H1 (cell line): ENCODE data around the gene MIEN1. TPM values are rescaled to one million over a fixed set of nuclear protein-coding genes. Genes with fewer than 3 reads are reported as not detected.

Experiments used
- CTCF ChIA-PET: fragments of 300-600 bp; sonication (Branson Sonifier 250); formaldehyde crosslinking; loops from one replicate; lab custom pipeline; 2021; ENCODE audit not compliant: partially characterized antibody; lab: Charles Lee
- POLR2A ChIA-PET: fragments of 300-600 bp; sonication (Branson Sonifier 250); formaldehyde crosslinking; loops from one replicate; lab custom pipeline; 2021; ENCODE audit warnings: inconsistent platforms; ENCODE audit not compliant: partially characterized antibody; lab: Charles Lee
- DNase-seq, 2 experiments: peaks; one replicate each; pipeline versions ENCODE4 v3.0.0 to v3.0.0-alpha.2; 2010 to 2022; ENCODE audit warnings: low spot score in 2 of 2, low read depth in 1 of 2, mixed read lengths in 1 of 2
- FAIRE-seq: peaks from 2 replicates; lab custom pipeline; 2011; peaks lifted over from hg19 to GRCh38; lab: Jason Lieb, UNC
- H2AFZ ChIP-seq: 2 replicates; pipeline ENCODE4 v1.8.1; 2012; ENCODE audit warnings: low read length, inconsistent platforms
- H2AK5ac ChIP-seq: 2 replicates; pipeline ENCODE4 v1.6.1; 2013; ENCODE audit warnings: low read depth, low read length
- H2BK120ac ChIP-seq: replicated peaks from 2 replicates; pipeline ENCODE3; 2013; ENCODE audit warnings: low read depth, low read length, inconsistent platforms
- H2BK12ac ChIP-seq: 2 replicates; pipeline ENCODE4 v1.6.1; 2013; ENCODE audit warnings: low read depth, low read length
- H2BK15ac ChIP-seq: 2 replicates; pipeline ENCODE4 v1.6.1; 2013; ENCODE audit warnings: low read length
- H2BK20ac ChIP-seq: 2 replicates; pipeline ENCODE4 v1.6.1; 2013; ENCODE audit warnings: low read length
- H2BK5ac ChIP-seq: 2 replicates; pipeline ENCODE4 v1.6.1; 2013; ENCODE audit warnings: low read depth, low read length
- H3K14ac ChIP-seq: 2 replicates; pipeline ENCODE4 v1.6.1; 2013; ENCODE audit warnings: inconsistent platforms; ENCODE audit not compliant: insufficient read length
- H3K18ac ChIP-seq: 2 replicates; pipeline ENCODE4 v1.6.1; 2013; ENCODE audit warnings: low read length; ENCODE audit errors: extremely low read depth
- H3K23ac ChIP-seq: 2 replicates; pipeline ENCODE4 v1.6.1; 2013; ENCODE audit warnings: inconsistent platforms; ENCODE audit not compliant: insufficient read length
- H3K23me2 ChIP-seq: 2 replicates; pipeline ENCODE4 v1.6.1; 2013; ENCODE audit warnings: low read depth, low read length
- H3K27ac ChIP-seq: 2 replicates; pipeline ENCODE4 v1.6.1; 2011; ENCODE audit warnings: low read depth, low read length, inconsistent platforms
- H3K27me3 ChIP-seq, 4 experiments: replicated peaks in 1 of 4; 1 replicate in 1 of 4; 2 replicates in 3 of 4; pipeline versions ENCODE4 v1.6.1 to v1.8.1; 2011 to 2013; ENCODE audit warnings: low read length in 3 of 4, mild to moderate bottlenecking in 3 of 4, inconsistent platforms in 2 of 4, mixed read lengths in 2 of 4, moderate library complexity in 1 of 4; ENCODE audit not compliant: control insufficient read depth in 3 of 4, insufficient read depth in 3 of 4; ENCODE audit errors: extremely low read depth in 1 of 4
- H3K36me3 ChIP-seq, 4 experiments: 2 replicates each; pipeline versions ENCODE4 v1.6.1 to v1.8.1; 2011 to 2013; ENCODE audit warnings: mild to moderate bottlenecking in 4 of 4, low read length in 3 of 4, moderate library complexity in 2 of 4, control low read depth in 1 of 4, inconsistent platforms in 1 of 4; ENCODE audit not compliant: insufficient read depth in 4 of 4, control insufficient read depth in 2 of 4
- H3K4ac ChIP-seq: replicated peaks from 2 replicates; pipeline ENCODE3; 2013; ENCODE audit warnings: low read length, low read depth, mixed read lengths, inconsistent platforms; ENCODE audit not compliant: insufficient read length
- H3K4me1 ChIP-seq, 4 experiments: replicated peaks in 1 of 4; 1 replicate in 1 of 4; 2 replicates in 3 of 4; pipeline versions ENCODE4 v1.6.1 to v1.8.1; 2011 to 2013; ENCODE audit warnings: low read length in 3 of 4, inconsistent platforms in 2 of 4, mixed read lengths in 1 of 4; ENCODE audit not compliant: insufficient read depth in 4 of 4, control insufficient read depth in 3 of 4
- H3K4me2 ChIP-seq, 2 experiments: 2 replicates each; pipeline versions ENCODE4 v1.6.1 to v1.8.1; 2011 to 2013; ENCODE audit warnings: low read depth in 2 of 2, low read length in 2 of 2, control low read depth in 1 of 2, inconsistent platforms in 1 of 2, mild to moderate bottlenecking in 1 of 2; ENCODE audit not compliant: insufficient read depth in 1 of 2
- H3K4me3 ChIP-seq, 4 experiments: fragments of 200-600, 300-600 bp in 1 of 4; sonication (generic), shearing (Covaris generic), sonication (Bioruptor Twin) in 1 of 4; 2 replicates each; pipeline versions ENCODE4 v1.5.1 to v1.8.1; 2011 to 2016; ENCODE audit warnings: low read length in 4 of 4, low read depth in 3 of 4, control low read depth in 2 of 4, inconsistent platforms in 2 of 4, mild to moderate bottlenecking in 2 of 4, mixed read lengths in 1 of 4, moderate library complexity in 1 of 4; ENCODE audit not compliant: insufficient read depth in 2 of 4; ENCODE audit errors: extremely low read depth in 1 of 4
- H3K56ac ChIP-seq: replicated peaks from 2 replicates; pipeline ENCODE3; 2013; ENCODE audit warnings: low read depth, mild to moderate bottlenecking, mixed read lengths, low read length, inconsistent platforms; ENCODE audit not compliant: insufficient read length
- H3K79me1 ChIP-seq: 2 replicates; pipeline ENCODE4 v1.6.1; 2013; ENCODE audit warnings: low read depth, low read length, control low read depth
- H3K79me2 ChIP-seq, 2 experiments: 2 replicates each; pipeline versions ENCODE4 v1.6.1 to v1.8.1; 2012 to 2013; ENCODE audit warnings: low read length in 2 of 2, mild to moderate bottlenecking in 2 of 2, inconsistent platforms in 1 of 2; ENCODE audit not compliant: insufficient read depth in 2 of 2, control insufficient read depth in 1 of 2
- H3K9ac ChIP-seq, 4 experiments: replicated peaks in 1 of 4; 1 replicate in 1 of 4; 2 replicates in 3 of 4; pipeline versions ENCODE4 v1.6.1 to v1.8.1; 2011 to 2013; ENCODE audit warnings: low read depth in 3 of 4, low read length in 3 of 4, control low read depth in 2 of 4, mild to moderate bottlenecking in 2 of 4, moderate library complexity in 2 of 4, inconsistent platforms in 1 of 4; ENCODE audit errors: extremely low read depth in 1 of 4
- H3K9me3 ChIP-seq, 2 experiments: 2 replicates each; pipeline versions ENCODE4 v1.6.1 to v1.8.1; 2012 to 2013; ENCODE audit warnings: mild to moderate bottlenecking in 2 of 2, moderate library complexity in 2 of 2, control low read depth in 1 of 2, inconsistent platforms in 1 of 2, low read depth in 1 of 2, low read length in 1 of 2, mixed read lengths in 1 of 2; ENCODE audit not compliant: insufficient read depth in 2 of 2
- H4K20me1 ChIP-seq, 2 experiments: replicated peaks in 1 of 2; 2 replicates each; pipeline versions ENCODE3 to v1.8.1; 2011 to 2013; ENCODE audit warnings: inconsistent platforms in 2 of 2, low read length in 2 of 2, mild to moderate bottlenecking in 1 of 2; ENCODE audit not compliant: insufficient read depth in 2 of 2, control insufficient read depth in 1 of 2
- H4K5ac ChIP-seq: 2 replicates; pipeline ENCODE4 v1.6.1; 2013; ENCODE audit warnings: low read length, low read depth, mixed read lengths, inconsistent platforms; ENCODE audit not compliant: insufficient read length
- H4K8ac ChIP-seq: 2 replicates; pipeline ENCODE4 v1.8.0; 2013; ENCODE audit warnings: mild to moderate bottlenecking, moderate library complexity, low read length, inconsistent platforms; ENCODE audit not compliant: insufficient read depth; ENCODE audit errors: extremely low read depth
- H4K91ac ChIP-seq: replicated peaks from 2 replicates; pipeline ENCODE3; 2013; ENCODE audit warnings: low read length, mixed read lengths, inconsistent platforms; ENCODE audit not compliant: insufficient read length
- ATF2 ChIP-seq: IDR thresholded peaks from 2 replicates; pipeline ENCODE4 v1.6.1; 2012; ENCODE audit warnings: low read length, inconsistent platforms
- ATF3 ChIP-seq: IDR thresholded peaks from 2 replicates; pipeline ENCODE4 v1.6.1; 2011; ENCODE audit warnings: low read depth, mild to moderate bottlenecking, low read length; ENCODE audit not compliant: insufficient read depth
- EGR1 ChIP-seq: IDR thresholded peaks from 2 replicates; pipeline ENCODE4 v1.6.1; 2011; ENCODE audit warnings: low read depth, low read length, borderline replicate concordance
- GABPA ChIP-seq: IDR thresholded peaks from 2 replicates; pipeline ENCODE4 v1.6.1; 2011; ENCODE audit warnings: mild to moderate bottlenecking, low read length, moderate library complexity, borderline replicate concordance; ENCODE audit not compliant: insufficient read depth
- SP1 ChIP-seq: IDR thresholded peaks from 2 replicates; pipeline ENCODE4 v1.6.1; 2011; ENCODE audit warnings: low read depth, low read length
- TAF7 ChIP-seq: optimal IDR thresholded peaks from 2 replicates; pipeline ENCODE3; 2011; ENCODE audit warnings: low read depth, mild to moderate bottlenecking, inconsistent platforms, low read length, moderate library complexity, borderline replicate concordance
- USF2 ChIP-seq: IDR thresholded peaks from 2 replicates; pipeline ENCODE4 v1.6.1; 2011; ENCODE audit warnings: low read length, improper control_type of control experiment
- YY1 ChIP-seq: IDR thresholded peaks from 2 replicates; pipeline ENCODE4 v1.6.1; 2011; ENCODE audit warnings: low read depth, mild to moderate bottlenecking, low read length
- ZNF274 ChIP-seq: IDR thresholded peaks from 2 replicates; pipeline ENCODE4 v1.7.0; 2012; ENCODE audit warnings: low read length, borderline replicate concordance; ENCODE audit errors: extremely low read depth
- WGBS, 2 experiments: shearing (Covaris generic) in 1 of 2; methylation state at CpG; one replicate each; pipeline versions ENCODE4 v1.1.6 to v1.1.7; 2013 to 2015; ENCODE audit warnings: low lambda C conversion rate in 2 of 2, mixed read lengths in 2 of 2, inconsistent platforms in 1 of 2, low coverage in 1 of 2, missing lambda C conversion rate in 1 of 2; ENCODE audit not compliant: insufficient replicate concordance in 2 of 2, insufficient coverage in 1 of 2, insufficient read length in 1 of 2; ENCODE audit errors: extremely low coverage in 1 of 2, missing lambda C conversion rate in 1 of 2; 5-methylcytosine and 5-hydroxymethylcytosine counted together
- polyA plus RNA-seq, 7 experiments: library from polyadenylated mRNA; depleted of rRNA in 3 of 7; stranded (reverse) in 5 of 7; unstranded in 2 of 7; fragments of >200 nt in 5 of 7; fragments of 200-250 nt in 2 of 7; gene quantifications; 1 replicate in 5 of 7; 2 replicates in 1 of 7; 4 replicates in 1 of 7; pipeline versions ENCODE4 v1.2.1 to v1.2.3, GENCODE V29; 2011 to 2013; ENCODE audit warnings: missing spikeins in 2 of 7, mixed read lengths in 2 of 7
- total RNA-seq: library from RNA; stranded (reverse); fragmentation: NEBNext Ultra II Directional; extraction: Animal tissue kit (Norgen Biotek cat#: 25700); gene quantifications from 2 replicates; pipeline ENCODE4 v1.2.1, GENCODE V29; 2021

The MIEN1 gene
- total and polyA plus RNA-seq, 2 of the 8 experiments (the other 6 are each of a cell fraction or from before 2014, with no cell fraction given), result 29.6 to 54.9 TPM

GRCh38 chr17:39774047-39774446 is 43.7 kb upstream of the MIEN1 start:
- ChIA-PET POLR2A (no interaction called here), CTCF (no interaction called here)
- H3K56ac ChIP-seq, result no peak overlapping the region
- DNase-seq, result no peak
- H2AK5ac ChIP-seq, result no peak overlapping the region
- TF ChIP-seq GABPA, result no peak
- no peak for TF ChIP-seq ZNF274
- no peak for TF ChIP-seq TAF7
- TF ChIP-seq ATF2, result no peak
- TF ChIP-seq SP1, result no peak
- no peak for TF ChIP-seq USF2
- TF ChIP-seq ATF3, result no peak
- no peak for TF ChIP-seq YY1
- no peak for TF ChIP-seq EGR1
- H4K20me1 ChIP-seq, result no peaks in the 10 kb centered on the region
- FAIRE-seq, result no peak
- H3K27me3 ChIP-seq, result no peaks in the 10 kb centered on the region
- no peak overlapping the region for H3K18ac ChIP-seq
- no peak overlapping the region for H2BK20ac ChIP-seq
- no peaks in the 10 kb centered on the region; a peak in 1 of 7 replicates for H3K4me1 ChIP-seq
- H4K5ac ChIP-seq, result no peak overlapping the region
- H2BK12ac ChIP-seq, result no peak overlapping the region
- H3K9ac ChIP-seq, result no peak overlapping the region
- no peak overlapping the region for H4K91ac ChIP-seq
- H4K8ac ChIP-seq, result no peak overlapping the region
- H3K4me2 ChIP-seq, result no peak overlapping the region
- no peak overlapping the region for H3K14ac ChIP-seq
- no peaks in the 10 kb centered on the region for H3K36me3 ChIP-seq
- H3K4me3 ChIP-seq, result no peak overlapping the region
- H2BK15ac ChIP-seq, result no peak overlapping the region
- H2BK120ac ChIP-seq, result no peak overlapping the region
- no peak overlapping the region for H2BK5ac ChIP-seq
- H3K23ac ChIP-seq, result no peak overlapping the region
- no peaks in the 10 kb centered on the region for H3K9me3 ChIP-seq
- no peaks in the 10 kb centered on the region for H3K79me2 ChIP-seq
- H3K4ac ChIP-seq, result no peak overlapping the region
- H3K79me1 ChIP-seq, result no peaks in the 10 kb centered on the region
- H3K23me2 ChIP-seq, result no peaks in the 10 kb centered on the region
- 90% methylated on average over 4 of the region's 4 CpGs; no CpG with 5 or more reads in 1 of the 2 experiments for WGBS, 2 experiments
- no peak overlapping the region for H3K27ac ChIP-seq
- no peak overlapping the region for H2AFZ ChIP-seq
